22Rv1 (cell line): ENCODE measurements around the gene ZC3H7B.

ENCODE experiments used
- CTCF ChIP-seq: fragments of 450-650 bp; IDR thresholded peaks from 2 replicates; pipeline ENCODE4 v1.5.1; 2017; ENCODE audit warnings: mild to moderate bottlenecking
- ZFX ChIP-seq: fragments of 450-650 bp; IDR thresholded peaks from 2 replicates; pipeline ENCODE4 v1.6.1; 2017; ENCODE audit warnings: antibody characterized with exemption, borderline replicate concordance

GRCh38 chr22:41286639-41287091 lies 14.7 kb upstream of the ZC3H7B start:
- TF ChIP-seq CTCF (no peak), ZFX (no peak)
